HG02642 (cell line): ENCODE results near the gene HMCN1.
"Not testable (repeated sequence)": the region's sequence is repeated elsewhere in the genome, so short reads cannot be mapped to it uniquely, and the experiment has no call there.

ENCODE experiments used
- ATAC-seq: cut with Tn5 transposase; IDR thresholded peaks from one replicate; pipeline ENCODE4 v1.9.1; 2021; ENCODE audit warnings: mild to moderate bottlenecking; ENCODE audit not compliant: unreplicated experiment, poor library complexity

Gene HMCN1

GRCh38 chr1:185892831-185893403, 158.7 kb downstream of the HMCN1 start:
- not testable (repeated sequence) for ATAC-seq

- ATAC-seq: no peak
Observed at GRCh38 chr1:185894791-185895190, 160.6 kb downstream of the HMCN1 start.

- ATAC-seq: no peak
Observed at GRCh38 chr1:185895208-185895900, 161.2 kb downstream of the HMCN1 start.

- no peak for ATAC-seq
Observed at GRCh38 chr1:185896863-185897262, 162.7 kb downstream of the HMCN1 start.

- no peak for ATAC-seq
Observed at GRCh38 chr1:185906186-185906585, 172.0 kb downstream of the HMCN1 start.

- no peak for ATAC-seq
Observed at GRCh38 chr1:185907246-185907645, 173.1 kb downstream of the HMCN1 start.

- ATAC-seq: no peak
Observed at GRCh38 chr1:185911978-185912377, 177.8 kb downstream of the HMCN1 start.

GRCh38 chr1:185912504-185912903, 178.3 kb downstream of the HMCN1 start:
- ATAC-seq: no peak

- no peak for ATAC-seq
Observed at GRCh38 chr1:185914089-185914488, 179.9 kb downstream of the HMCN1 start.

- ATAC-seq: no peak
Observed at GRCh38 chr1:185916861-185917260, 182.7 kb downstream of the HMCN1 start.

- ATAC-seq: no peak
Observed at GRCh38 chr1:185917646-185918045, 183.5 kb downstream of the HMCN1 start.

- ATAC-seq: no peak
Observed at GRCh38 chr1:185920602-185921001, 186.4 kb downstream of the HMCN1 start.

- ATAC-seq: no peak
Observed at GRCh38 chr1:185921636-185922035, 187.4 kb downstream of the HMCN1 start.

- ATAC-seq: no peak
Observed at GRCh38 chr1:185926588-185926987, 192.4 kb downstream of the HMCN1 start.

- ATAC-seq: no peak
Observed at GRCh38 chr1:185929776-185930175, 195.6 kb downstream of the HMCN1 start.

- ATAC-seq: no peak
Observed at GRCh38 chr1:185931438-185931837, 197.2 kb downstream of the HMCN1 start.

- ATAC-seq: no peak
Observed at GRCh38 chr1:185933580-185933979, 199.4 kb downstream of the HMCN1 start.

GRCh38 chr1:185934476-185935189, 200.4 kb downstream of the HMCN1 start:
- no peak for ATAC-seq

- ATAC-seq: no peak
Observed at GRCh38 chr1:185935360-185935759, 201.2 kb downstream of the HMCN1 start.

GRCh38 chr1:185936641-185937040, 202.4 kb downstream of the HMCN1 start:
- no peak for ATAC-seq

- no peak for ATAC-seq
Observed at GRCh38 chr1:185938396-185938795, 204.2 kb downstream of the HMCN1 start.

- ATAC-seq: no peak
Observed at GRCh38 chr1:185939142-185939541, 205.0 kb downstream of the HMCN1 start.
